ENCODE data around the gene TMEM132C.

Gene TMEM132C

GRCh38 chr12:128629979-128630378, 363.0 kb downstream of the TMEM132C start:
- H3K4me3 ChIP-seq (ENCODE audit: low read depth, low read length) = no peak overlapping the region
- no peaks in the 10 kb centered on the region for H3K4me1 ChIP-seq (ENCODE audit: control insufficient read depth, insufficient read depth, low read length)
- H3K27me3 ChIP-seq (ENCODE audit: control insufficient read depth, insufficient read depth, low read length) = no peaks in the 10 kb centered on the region
- H3K36me3 ChIP-seq (ENCODE audit: control insufficient read depth, insufficient read depth, low read length) = no peaks in the 10 kb centered on the region
- H3K9ac ChIP-seq (ENCODE audit: low read depth, low read length) = no peak overlapping the region
- H3K9me3 ChIP-seq (ENCODE audit: control insufficient read depth, insufficient read depth, low read length) = no peaks in the 10 kb centered on the region

- H3K4me1 ChIP-seq (ENCODE audit: control insufficient read depth, insufficient read depth, low read length) = no peaks in the 10 kb centered on the region
- no peaks in the 10 kb centered on the region for H3K27me3 ChIP-seq (ENCODE audit: control insufficient read depth, insufficient read depth, low read length)
- H3K9ac ChIP-seq (ENCODE audit: low read depth, low read length) = no peak overlapping the region
- no peaks in the 10 kb centered on the region for H3K36me3 ChIP-seq (ENCODE audit: control insufficient read depth, insufficient read depth, low read length)
- H3K4me3 ChIP-seq (ENCODE audit: low read depth, low read length) = no peak overlapping the region
- H3K9me3 ChIP-seq (ENCODE audit: control insufficient read depth, insufficient read depth, low read length) = no peaks in the 10 kb centered on the region
Measured at GRCh38 chr12:128637642-128638606, 371.0 kb downstream of the TMEM132C start.

DNA sequence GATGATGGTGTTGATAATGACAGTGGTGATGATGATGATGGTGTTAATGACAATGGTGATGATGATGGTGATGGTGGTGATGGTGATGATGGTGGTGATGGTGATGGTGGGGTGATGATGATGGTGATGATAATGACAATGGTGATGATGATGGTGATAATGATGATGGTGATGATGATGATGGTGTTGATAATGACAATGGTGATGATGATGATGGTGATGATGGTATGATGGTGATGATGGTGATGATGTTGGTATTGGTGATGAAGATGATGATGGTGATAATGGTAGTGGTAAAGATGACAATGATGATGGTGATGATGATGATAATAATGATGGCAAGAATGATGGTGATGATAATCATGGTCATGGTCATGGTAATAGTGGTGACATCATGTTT, 372.1 kb downstream of the TMEM132C start:
- H3K9me3 ChIP-seq (ENCODE audit: control insufficient read depth, insufficient read depth, low read length) = no peaks in the 10 kb centered on the region
- H3K4me3 ChIP-seq (ENCODE audit: low read depth, low read length) = no peak overlapping the region
- H3K4me1 ChIP-seq (ENCODE audit: control insufficient read depth, insufficient read depth, low read length) = no peaks in the 10 kb centered on the region
- no peaks in the 10 kb centered on the region for H3K36me3 ChIP-seq (ENCODE audit: control insufficient read depth, insufficient read depth, low read length)
- H3K9ac ChIP-seq (ENCODE audit: low read depth, low read length) = no peak overlapping the region
- H3K27me3 ChIP-seq (ENCODE audit: control insufficient read depth, insufficient read depth, low read length) = no peaks in the 10 kb centered on the region

DNA sequence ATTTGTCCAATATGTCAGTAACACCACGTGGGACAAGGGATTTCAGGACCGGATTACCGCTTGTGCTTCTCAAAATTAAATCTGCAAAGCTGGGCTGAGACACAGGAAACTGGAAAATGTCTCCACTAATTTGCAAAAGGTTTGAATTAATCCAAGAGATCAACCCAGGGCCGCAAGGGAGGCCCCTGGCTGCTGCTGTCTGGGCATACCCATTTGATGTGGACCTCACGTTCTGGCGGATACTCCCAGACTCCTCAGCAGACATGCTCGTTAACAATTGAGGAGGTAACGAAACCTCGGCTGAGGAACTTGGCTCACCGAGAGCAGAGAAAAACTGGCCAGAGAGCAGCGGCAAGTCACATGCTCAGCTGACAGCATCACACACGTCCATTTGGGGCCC, 376.2 kb downstream of the TMEM132C start:
- no peak overlapping the region for H3K9ac ChIP-seq (ENCODE audit: low read depth, low read length)
- no peaks in the 10 kb centered on the region for H3K27me3 ChIP-seq (ENCODE audit: control insufficient read depth, insufficient read depth, low read length)
- H3K4me3 ChIP-seq (ENCODE audit: low read depth, low read length) = no peak overlapping the region
- H3K4me1 ChIP-seq (ENCODE audit: control insufficient read depth, insufficient read depth, low read length) = no peaks in the 10 kb centered on the region
- H3K36me3 ChIP-seq (ENCODE audit: control insufficient read depth, insufficient read depth, low read length) = no peaks in the 10 kb centered on the region
- no peaks in the 10 kb centered on the region for H3K9me3 ChIP-seq (ENCODE audit: control insufficient read depth, insufficient read depth, low read length)

DNA sequence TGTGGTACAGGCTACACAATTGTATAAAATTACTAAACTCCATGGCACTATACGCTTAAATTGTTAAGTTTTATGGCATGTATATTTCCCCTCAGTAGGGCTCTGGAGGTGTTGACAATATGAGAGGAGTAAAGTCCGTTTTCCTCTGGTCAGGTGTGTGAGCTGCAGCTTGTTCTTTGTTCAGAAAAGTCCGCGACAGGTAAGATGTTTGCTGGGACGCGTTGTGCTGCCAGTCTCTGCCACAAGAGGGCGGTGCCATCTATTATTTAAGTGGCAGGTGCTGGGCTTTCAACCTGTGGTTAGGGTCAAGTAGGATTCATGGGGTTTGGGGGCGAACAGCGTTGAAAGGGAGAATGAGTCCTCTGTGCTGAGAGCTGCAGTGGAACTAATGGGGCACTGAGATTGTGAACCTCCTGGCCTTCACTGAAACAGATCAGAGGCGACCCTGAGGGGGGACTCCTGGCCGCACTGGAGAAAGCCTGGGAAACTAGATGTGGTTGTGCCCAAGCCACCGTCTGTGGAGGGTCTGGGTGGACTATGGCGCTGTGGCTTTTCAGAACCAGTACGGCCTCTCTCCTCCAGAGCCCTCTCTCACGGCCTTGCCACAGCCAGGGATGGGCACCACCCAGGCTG, 377.8 kb downstream of the TMEM132C start:
- Histone ChIP-seq H3K27me3 (ENCODE audit: control insufficient read depth, insufficient read depth, low read length) (no peaks in the 10 kb centered on the region), H3K4me1 (ENCODE audit: control insufficient read depth, insufficient read depth, low read length) (no peaks in the 10 kb centered on the region), H3K9me3 (ENCODE audit: control insufficient read depth, insufficient read depth, low read length) (no peaks in the 10 kb centered on the region), H3K4me3 (ENCODE audit: low read depth, low read length) (no peak overlapping the region), H3K36me3 (ENCODE audit: control insufficient read depth, insufficient read depth, low read length) (no peaks in the 10 kb centered on the region), H3K9ac (ENCODE audit: low read depth, low read length) (no peak overlapping the region)

DNA sequence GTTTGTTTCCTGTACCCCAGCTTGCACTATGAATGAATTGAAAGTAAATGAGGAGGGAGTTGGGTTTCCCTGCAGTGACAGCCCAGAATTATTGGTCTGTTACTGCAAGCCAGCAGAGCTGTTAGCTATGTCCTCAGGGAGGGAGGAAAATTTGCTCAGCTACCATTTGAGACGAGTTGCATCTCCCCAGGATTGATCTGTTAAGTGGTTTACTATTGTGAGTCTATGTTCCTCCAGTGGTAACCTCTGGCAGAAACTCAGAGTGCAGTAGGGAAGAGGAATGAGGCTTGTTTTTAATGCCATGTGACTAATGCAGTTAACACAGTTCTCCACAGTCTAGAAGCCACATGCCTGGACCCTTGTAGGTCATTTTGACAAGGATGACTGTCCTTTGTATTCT, 382.9 kb downstream of the TMEM132C start:
- H3K36me3 ChIP-seq (ENCODE audit: control insufficient read depth, insufficient read depth, low read length) = no peaks in the 10 kb centered on the region
- H3K9ac ChIP-seq (ENCODE audit: low read depth, low read length) = no peak overlapping the region
- H3K4me1 ChIP-seq (ENCODE audit: control insufficient read depth, insufficient read depth, low read length) = no peaks in the 10 kb centered on the region
- no peaks in the 10 kb centered on the region for H3K27me3 ChIP-seq (ENCODE audit: control insufficient read depth, insufficient read depth, low read length)
- no peaks in the 10 kb centered on the region for H3K9me3 ChIP-seq (ENCODE audit: control insufficient read depth, insufficient read depth, low read length)
- no peak overlapping the region for H3K4me3 ChIP-seq (ENCODE audit: low read depth, low read length)

DNA sequence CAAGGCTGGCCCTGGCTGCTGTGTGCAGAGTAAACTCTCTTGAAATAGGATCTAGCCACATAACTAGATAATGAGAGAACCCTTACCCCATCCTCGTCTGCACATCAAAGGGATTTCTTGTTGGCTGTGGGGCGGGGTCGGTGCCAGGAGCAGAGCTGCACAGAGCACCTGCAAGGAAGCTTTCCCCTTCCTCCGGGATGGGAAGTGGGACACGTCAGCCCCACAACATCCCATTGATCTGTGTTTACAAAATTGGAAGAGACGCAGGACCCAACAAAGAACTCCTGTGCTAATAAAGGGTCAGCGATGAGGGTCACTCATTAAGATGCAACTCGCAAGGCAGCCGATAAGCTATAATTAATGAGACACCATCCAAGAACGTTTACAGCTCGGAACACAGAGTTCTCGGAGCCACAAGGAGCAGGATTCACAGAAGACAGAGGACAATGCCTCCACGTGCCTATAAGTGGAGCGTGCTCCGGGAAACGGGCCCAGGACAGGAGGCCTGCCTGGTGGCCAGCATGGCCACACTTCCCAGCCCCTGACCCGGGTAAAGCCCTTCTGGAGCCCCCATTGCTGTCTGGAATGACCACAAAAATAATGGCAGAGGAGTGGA, 385.3 kb downstream of the TMEM132C start:
- Histone ChIP-seq H3K36me3 (ENCODE audit: control insufficient read depth, insufficient read depth, low read length) (no peaks in the 10 kb centered on the region), H3K9me3 (ENCODE audit: control insufficient read depth, insufficient read depth, low read length) (no peaks in the 10 kb centered on the region), H3K9ac (ENCODE audit: low read depth, low read length) (no peak overlapping the region), H3K4me3 (ENCODE audit: low read depth, low read length) (no peak overlapping the region), H3K4me1 (ENCODE audit: control insufficient read depth, insufficient read depth, low read length) (no peaks in the 10 kb centered on the region), H3K27me3 (ENCODE audit: control insufficient read depth, insufficient read depth, low read length) (no peaks in the 10 kb centered on the region)

DNA sequence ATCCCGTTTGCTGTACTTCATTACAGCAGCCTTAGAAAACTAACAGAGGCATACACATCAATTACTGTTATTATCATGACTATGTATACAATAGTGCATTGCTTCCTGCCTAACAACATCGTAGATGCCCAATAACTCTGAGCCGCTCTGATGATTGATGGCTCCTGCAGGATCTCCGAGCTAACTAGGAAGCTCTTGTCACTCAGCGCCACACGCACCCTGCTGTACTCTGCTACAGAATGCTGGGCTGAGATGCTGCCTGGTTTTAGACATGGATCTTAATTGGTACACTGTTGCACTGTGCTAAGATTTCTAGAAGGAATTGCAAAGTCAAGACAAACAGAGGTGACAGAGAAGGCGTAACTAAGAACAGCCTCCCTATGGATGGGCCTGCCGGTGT, 387.5 kb downstream of the TMEM132C start:
- Histone ChIP-seq H3K9me3 (ENCODE audit: control insufficient read depth, insufficient read depth, low read length) (no peaks in the 10 kb centered on the region), H3K9ac (ENCODE audit: low read depth, low read length) (no peak overlapping the region)

GRCh38 chr12:128657378-128657777, 390.4 kb downstream of the TMEM132C start:
- no peaks in the 10 kb centered on the region for H3K36me3 ChIP-seq (ENCODE audit: control insufficient read depth, insufficient read depth, low read length)
- no peaks in the 10 kb centered on the region for H3K4me1 ChIP-seq (ENCODE audit: control insufficient read depth, insufficient read depth, low read length)
- H3K4me3 ChIP-seq (ENCODE audit: low read depth, low read length) = no peak overlapping the region
- H3K9me3 ChIP-seq (ENCODE audit: control insufficient read depth, insufficient read depth, low read length) = no peaks in the 10 kb centered on the region
- H3K9ac ChIP-seq (ENCODE audit: low read depth, low read length) = no peak overlapping the region
- no peaks in the 10 kb centered on the region for H3K27me3 ChIP-seq (ENCODE audit: control insufficient read depth, insufficient read depth, low read length)

More for the DNA sequence above, 387.5 kb downstream of the TMEM132C start:
- no peaks in the 10 kb centered on the region for H3K36me3 ChIP-seq (ENCODE audit: control insufficient read depth, insufficient read depth, low read length)
- no peaks in the 10 kb centered on the region for H3K4me1 ChIP-seq (ENCODE audit: control insufficient read depth, insufficient read depth, low read length)
- no peaks in the 10 kb centered on the region for H3K27me3 ChIP-seq (ENCODE audit: control insufficient read depth, insufficient read depth, low read length)
- no peak overlapping the region for H3K4me3 ChIP-seq (ENCODE audit: low read depth, low read length)

DNA sequence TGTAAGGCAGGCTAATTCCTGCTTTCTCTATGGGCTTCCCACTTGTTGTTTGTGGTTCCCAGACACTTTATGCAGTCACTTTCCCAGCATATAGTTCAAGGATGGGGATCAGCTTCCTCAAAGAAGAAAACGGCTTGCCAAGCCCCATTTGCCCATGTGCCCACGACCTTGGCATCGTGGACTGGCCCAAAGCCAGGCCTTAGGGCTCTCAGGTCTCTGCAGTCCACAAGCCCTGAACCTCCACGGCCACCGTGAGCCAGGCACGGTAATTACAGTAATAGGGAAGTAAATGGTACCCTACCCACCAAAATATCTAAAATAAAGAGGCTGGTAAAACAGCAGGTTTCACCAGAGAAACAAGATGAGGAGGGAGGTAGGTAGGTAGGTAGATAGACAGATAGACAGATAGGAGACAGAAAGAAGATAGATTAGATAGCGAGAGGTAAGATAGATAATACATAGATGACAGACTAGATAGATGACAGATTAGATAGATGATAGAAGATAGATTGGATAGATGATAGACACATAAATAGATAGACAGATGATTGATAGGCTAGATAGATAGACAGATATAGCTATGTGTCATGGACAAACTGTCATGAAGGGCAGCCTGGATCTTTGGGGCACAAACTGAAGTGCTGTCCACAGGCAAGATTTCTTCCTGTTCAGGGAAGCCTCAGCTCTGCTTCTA, 393.7 kb downstream of the TMEM132C start:
- H3K4me3 ChIP-seq (ENCODE audit: low read depth, low read length) = no peak overlapping the region
- H3K36me3 ChIP-seq (ENCODE audit: control insufficient read depth, insufficient read depth, low read length) = no peaks in the 10 kb centered on the region
- no peaks in the 10 kb centered on the region for H3K4me1 ChIP-seq (ENCODE audit: control insufficient read depth, insufficient read depth, low read length)
- H3K9me3 ChIP-seq (ENCODE audit: control insufficient read depth, insufficient read depth, low read length) = no peaks in the 10 kb centered on the region
- H3K9ac ChIP-seq (ENCODE audit: low read depth, low read length) = no peak overlapping the region
- H3K27me3 ChIP-seq (ENCODE audit: control insufficient read depth, insufficient read depth, low read length) = no peaks in the 10 kb centered on the region

- no peaks in the 10 kb centered on the region for H3K36me3 ChIP-seq (ENCODE audit: control insufficient read depth, insufficient read depth, low read length)
- H3K9ac ChIP-seq (ENCODE audit: low read depth, low read length) = no peak overlapping the region
- no peaks in the 10 kb centered on the region for H3K27me3 ChIP-seq (ENCODE audit: control insufficient read depth, insufficient read depth, low read length)
- no peak overlapping the region for H3K4me3 ChIP-seq (ENCODE audit: low read depth, low read length)
- H3K4me1 ChIP-seq (ENCODE audit: control insufficient read depth, insufficient read depth, low read length) = no peaks in the 10 kb centered on the region
- no peaks in the 10 kb centered on the region for H3K9me3 ChIP-seq (ENCODE audit: control insufficient read depth, insufficient read depth, low read length)
Measured at GRCh38 chr12:128661226-128661569, 394.2 kb downstream of the TMEM132C start.
